ENCODE measurements around the gene TINCR.

- TF ChIP-seq CTCF (IDR thresholded peaks at IDR 0.05): no peak
- TF ChIP-seq POLR2A (IDR thresholded peaks at IDR 0.05): no peak
Measured at GRCh38 chr19:5586300-5587070, 18.7 kb upstream of the TINCR start.

Data from lower leg skin (tissue), 3 donors.